ENCODE measurements around the gene SNW1. TPM values are rescaled to one million over a fixed set of nuclear protein-coding genes. Genes with fewer than 3 reads are reported as not detected.

Gene SNW1
- total and polyA plus RNA-seq, 2 of the 13 experiments (the other 11 are each of a cell fraction or from before 2014, with no cell fraction given): 23.2 to 65.8 TPM

GRCh38 chr14:77799863-77800730 lies 39.1 kb upstream of the SNW1 start, which contains the start of gene ADCK1 (continued):
- no peak for TF ChIP-seq ZNF33A (CRISPR knock-in tag; IDR thresholded peaks at IDR 0.05; ENCODE audit: borderline replicate concordance)
- TF ChIP-seq, protein P1, sequence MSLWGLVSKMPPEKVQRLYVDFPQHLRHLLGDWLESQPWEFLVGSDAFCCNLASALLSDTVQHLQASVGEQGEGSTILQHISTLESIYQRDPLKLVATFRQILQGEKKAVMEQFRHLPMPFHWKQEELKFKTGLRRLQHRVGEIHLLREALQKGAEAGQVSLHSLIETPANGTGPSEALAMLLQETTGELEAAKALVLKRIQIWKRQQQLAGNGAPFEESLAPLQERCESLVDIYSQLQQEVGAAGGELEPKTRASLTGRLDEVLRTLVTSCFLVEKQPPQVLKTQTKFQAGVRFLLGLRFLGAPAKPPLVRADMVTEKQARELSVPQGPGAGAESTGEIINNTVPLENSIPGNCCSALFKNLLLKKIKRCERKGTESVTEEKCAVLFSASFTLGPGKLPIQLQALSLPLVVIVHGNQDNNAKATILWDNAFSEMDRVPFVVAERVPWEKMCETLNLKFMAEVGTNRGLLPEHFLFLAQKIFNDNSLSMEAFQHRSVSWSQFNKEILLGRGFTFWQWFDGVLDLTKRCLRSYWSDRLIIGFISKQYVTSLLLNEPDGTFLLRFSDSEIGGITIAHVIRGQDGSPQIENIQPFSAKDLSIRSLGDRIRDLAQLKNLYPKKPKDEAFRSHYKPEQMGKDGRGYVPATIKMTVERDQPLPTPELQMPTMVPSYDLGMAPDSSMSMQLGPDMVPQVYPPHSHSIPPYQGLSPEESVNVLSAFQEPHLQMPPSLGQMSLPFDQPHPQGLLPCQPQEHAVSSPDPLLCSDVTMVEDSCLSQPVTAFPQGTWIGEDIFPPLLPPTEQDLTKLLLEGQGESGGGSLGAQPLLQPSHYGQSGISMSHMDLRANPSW (CRISPR knock-in tag; IDR thresholded peaks at IDR 0.05; ENCODE audit: borderline replicate concordance): peak; percentile 64; the same call in 1 of the 2 replicates
- TF ChIP-seq GLI4 (CRISPR knock-in tag; IDR thresholded peaks at IDR 0.05; ENCODE audit: borderline replicate concordance): peak; percentile 90
- TF ChIP-seq NFKBIZ (CRISPR knock-in tag; IDR thresholded peaks at IDR 0.05): no peak
- no peak for TF ChIP-seq TSC22D2 (CRISPR knock-in tag; IDR thresholded peaks at IDR 0.05; ENCODE audit: borderline replicate concordance)
- no peak for TF ChIP-seq ZNF558 (CRISPR knock-in tag; IDR thresholded peaks at IDR 0.05; ENCODE audit: borderline replicate concordance)
- peak; percentile 63 for TF ChIP-seq RAD21 (CRISPR knock-in tag; IDR thresholded peaks at IDR 0.05)
- TF ChIP-seq ZNF790 (CRISPR knock-in tag; IDR thresholded peaks at IDR 0.05; ENCODE audit: borderline replicate concordance): no peak
- no peak for TF ChIP-seq REXO4 (CRISPR knock-in tag; IDR thresholded peaks at IDR 0.05; ENCODE audit: borderline replicate concordance)
- TF ChIP-seq TOPORS (CRISPR knock-in tag; IDR thresholded peaks at IDR 0.05): no peak
- 0 out of 2 replicates have a peak, but pooled peaks have one; percentile 40 for TF ChIP-seq ZMAT3 (CRISPR knock-in tag; conservative IDR thresholded peaks at IDR 0.05)
- peak; percentile 74; the same call in 1 of the 2 replicates for TF ChIP-seq ZNF768 (CRISPR knock-in tag; IDR thresholded peaks at IDR 0.05)
- no peak for TF ChIP-seq SNRNP70 (IDR thresholded peaks at IDR 0.05; ENCODE audit: low read depth, low read length)
- peak; percentile 49; the same call in 1 of the 2 replicates for TF ChIP-seq THAP7 (CRISPR knock-in tag; IDR thresholded peaks at IDR 0.05)
- no peak for TF ChIP-seq RFXAP (CRISPR knock-in tag; IDR thresholded peaks at IDR 0.05; ENCODE audit: borderline replicate concordance)
- no peak for TF ChIP-seq ZNF549 (CRISPR knock-in tag; IDR thresholded peaks at IDR 0.05)
- no peak for TF ChIP-seq ZNF780A (CRISPR knock-in tag; IDR thresholded peaks at IDR 0.05)
- TF ChIP-seq ATRX (CRISPR knock-in tag; IDR thresholded peaks at IDR 0.05; ENCODE audit: borderline replicate concordance): no peak
- TF ChIP-seq ZUFSP (CRISPR knock-in tag; IDR thresholded peaks at IDR 0.05; ENCODE audit: borderline replicate concordance): no peak
- no peak for TF ChIP-seq HMG20B (CRISPR knock-in tag; conservative IDR thresholded peaks at IDR 0.05)
- TF ChIP-seq MTF1 (CRISPR knock-in tag; IDR thresholded peaks at IDR 0.05): no peak
- TF ChIP-seq CHD2 (IDR thresholded peaks at IDR 0.05; ENCODE audit: low read depth, low read length): no peak
- TF ChIP-seq FOXK1 (CRISPR knock-in tag; IDR thresholded peaks at IDR 0.05; ENCODE audit: borderline replicate concordance, low read depth): peak; percentile 45; the same call in 1 of the 2 replicates
- no peak for TF ChIP-seq ZNF20 (CRISPR knock-in tag; IDR thresholded peaks at IDR 0.05)
- TF ChIP-seq NR2F1 (CRISPR knock-in tag; IDR thresholded peaks at IDR 0.05): peak; percentile 28 to 90; a peak in 3 of 4 replicates
